ENCODE measurements around the gene BPIFA2. TPM values are rescaled to one million over a fixed set of nuclear protein-coding genes. Genes with fewer than 3 reads are reported as not detected.
A peak's percentile ranks its signal among the peaks of the same experiment; 100 is the strongest.

The BPIFA2 gene
- total and polyA plus RNA-seq, 9 of the 15 experiments (the other 6 are each of a cell fraction or from before 2014, with no cell fraction given): not detected

DNA sequence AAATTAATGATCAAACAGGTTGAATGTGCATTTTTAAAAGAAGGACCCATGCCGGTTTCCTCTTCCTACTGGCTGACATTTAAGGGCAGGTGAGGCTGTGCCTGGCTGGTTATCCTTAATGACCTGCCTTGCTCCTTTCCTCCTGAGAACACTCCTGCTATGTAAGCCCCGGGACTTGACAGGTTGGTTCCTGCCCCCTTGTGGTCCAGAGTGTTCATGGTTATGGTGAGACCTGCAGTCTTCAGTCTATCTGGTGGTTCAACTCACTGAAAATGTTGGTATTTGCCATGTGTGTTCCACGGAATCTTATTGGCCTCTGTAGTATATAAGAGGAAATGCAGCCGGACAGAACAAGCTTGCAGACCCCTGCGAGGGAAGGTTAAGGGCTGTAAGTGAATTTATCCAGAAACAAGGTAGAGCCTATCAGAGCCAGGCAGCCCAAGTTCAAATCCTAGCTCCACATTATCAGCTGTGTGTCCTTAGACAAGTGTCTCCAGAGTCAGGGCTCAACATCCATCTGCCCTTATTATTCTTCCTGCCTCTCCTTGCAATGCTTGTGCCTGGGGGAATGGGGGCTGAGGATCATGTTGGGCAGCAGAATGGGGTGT is 44.0 kb downstream of the BPIFA2 start (continued):
- TF ChIP-seq, protein P1, sequence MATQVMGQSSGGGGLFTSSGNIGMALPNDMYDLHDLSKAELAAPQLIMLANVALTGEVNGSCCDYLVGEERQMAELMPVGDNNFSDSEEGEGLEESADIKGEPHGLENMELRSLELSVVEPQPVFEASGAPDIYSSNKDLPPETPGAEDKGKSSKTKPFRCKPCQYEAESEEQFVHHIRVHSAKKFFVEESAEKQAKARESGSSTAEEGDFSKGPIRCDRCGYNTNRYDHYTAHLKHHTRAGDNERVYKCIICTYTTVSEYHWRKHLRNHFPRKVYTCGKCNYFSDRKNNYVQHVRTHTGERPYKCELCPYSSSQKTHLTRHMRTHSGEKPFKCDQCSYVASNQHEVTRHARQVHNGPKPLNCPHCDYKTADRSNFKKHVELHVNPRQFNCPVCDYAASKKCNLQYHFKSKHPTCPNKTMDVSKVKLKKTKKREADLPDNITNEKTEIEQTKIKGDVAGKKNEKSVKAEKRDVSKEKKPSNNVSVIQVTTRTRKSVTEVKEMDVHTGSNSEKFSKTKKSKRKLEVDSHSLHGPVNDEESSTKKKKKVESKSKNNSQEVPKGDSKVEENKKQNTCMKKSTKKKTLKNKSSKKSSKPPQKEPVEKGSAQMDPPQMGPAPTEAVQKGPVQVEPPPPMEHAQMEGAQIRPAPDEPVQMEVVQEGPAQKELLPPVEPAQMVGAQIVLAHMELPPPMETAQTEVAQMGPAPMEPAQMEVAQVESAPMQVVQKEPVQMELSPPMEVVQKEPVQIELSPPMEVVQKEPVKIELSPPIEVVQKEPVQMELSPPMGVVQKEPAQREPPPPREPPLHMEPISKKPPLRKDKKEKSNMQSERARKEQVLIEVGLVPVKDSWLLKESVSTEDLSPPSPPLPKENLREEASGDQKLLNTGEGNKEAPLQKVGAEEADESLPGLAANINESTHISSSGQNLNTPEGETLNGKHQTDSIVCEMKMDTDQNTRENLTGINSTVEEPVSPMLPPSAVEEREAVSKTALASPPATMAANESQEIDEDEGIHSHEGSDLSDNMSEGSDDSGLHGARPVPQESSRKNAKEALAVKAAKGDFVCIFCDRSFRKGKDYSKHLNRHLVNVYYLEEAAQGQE (IDR thresholded peaks at IDR 0.05; ENCODE audit: borderline replicate concordance): peak; percentile 59; the same call in 1 of the 2 replicates
- TF ChIP-seq, protein P1 (CRISPR knock-in tag; IDR thresholded peaks at IDR 0.05; ENCODE audit: low read depth): no peak
- TF ChIP-seq WHSC1 (IDR thresholded peaks at IDR 0.05; ENCODE audit: low read length) (no peak), ILF3 (IDR thresholded peaks at IDR 0.05; ENCODE audit: borderline replicate concordance) (no peak), RCOR1 (IDR thresholded peaks at IDR 0.05; ENCODE audit: borderline replicate concordance in 1 of 2, low read depth in 2 of 2, low read length in 2 of 2) (no peak), RAD21 (CRISPR knock-in tag; conservative IDR thresholded peaks at IDR 0.05 in 1 of 2, IDR thresholded peaks at IDR 0.05 in 1 of 2) (peak in 1 of 2 experiments; percentile 63; a peak in 2 of 4 replicates), SMC3 (conservative IDR thresholded peaks at IDR 0.05; ENCODE audit: insufficient read depth, low read depth, low read length) (peak; percentile 40; the same call in 1 of the 2 replicates), PTRF (tag; IDR thresholded peaks at IDR 0.05) (no peak), PTBP1 (IDR thresholded peaks at IDR 0.05; ENCODE audit: low read depth, low read length) (no peak), ZNF197 (CRISPR knock-in tag; IDR thresholded peaks at IDR 0.05; ENCODE audit: low read depth) (no peak), DIDO1 (tag; IDR thresholded peaks at IDR 0.05; ENCODE audit: low read depth) (no peak)
- TF ChIP-seq, protein P2, sequence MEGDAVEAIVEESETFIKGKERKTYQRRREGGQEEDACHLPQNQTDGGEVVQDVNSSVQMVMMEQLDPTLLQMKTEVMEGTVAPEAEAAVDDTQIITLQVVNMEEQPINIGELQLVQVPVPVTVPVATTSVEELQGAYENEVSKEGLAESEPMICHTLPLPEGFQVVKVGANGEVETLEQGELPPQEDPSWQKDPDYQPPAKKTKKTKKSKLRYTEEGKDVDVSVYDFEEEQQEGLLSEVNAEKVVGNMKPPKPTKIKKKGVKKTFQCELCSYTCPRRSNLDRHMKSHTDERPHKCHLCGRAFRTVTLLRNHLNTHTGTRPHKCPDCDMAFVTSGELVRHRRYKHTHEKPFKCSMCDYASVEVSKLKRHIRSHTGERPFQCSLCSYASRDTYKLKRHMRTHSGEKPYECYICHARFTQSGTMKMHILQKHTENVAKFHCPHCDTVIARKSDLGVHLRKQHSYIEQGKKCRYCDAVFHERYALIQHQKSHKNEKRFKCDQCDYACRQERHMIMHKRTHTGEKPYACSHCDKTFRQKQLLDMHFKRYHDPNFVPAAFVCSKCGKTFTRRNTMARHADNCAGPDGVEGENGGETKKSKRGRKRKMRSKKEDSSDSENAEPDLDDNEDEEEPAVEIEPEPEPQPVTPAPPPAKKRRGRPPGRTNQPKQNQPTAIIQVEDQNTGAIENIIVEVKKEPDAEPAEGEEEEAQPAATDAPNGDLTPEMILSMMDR (IDR thresholded peaks at IDR 0.05 in 2 of 3, conservative IDR thresholded peaks at IDR 0.05 in 1 of 3; ENCODE audit: insufficient read depth in 2 of 3, low read depth in 1 of 3, low read length in 3 of 3): peak; percentile 61 to 62 (median 61); a peak in 5 of 6 replicates
- TF ChIP-seq, protein P3, sequence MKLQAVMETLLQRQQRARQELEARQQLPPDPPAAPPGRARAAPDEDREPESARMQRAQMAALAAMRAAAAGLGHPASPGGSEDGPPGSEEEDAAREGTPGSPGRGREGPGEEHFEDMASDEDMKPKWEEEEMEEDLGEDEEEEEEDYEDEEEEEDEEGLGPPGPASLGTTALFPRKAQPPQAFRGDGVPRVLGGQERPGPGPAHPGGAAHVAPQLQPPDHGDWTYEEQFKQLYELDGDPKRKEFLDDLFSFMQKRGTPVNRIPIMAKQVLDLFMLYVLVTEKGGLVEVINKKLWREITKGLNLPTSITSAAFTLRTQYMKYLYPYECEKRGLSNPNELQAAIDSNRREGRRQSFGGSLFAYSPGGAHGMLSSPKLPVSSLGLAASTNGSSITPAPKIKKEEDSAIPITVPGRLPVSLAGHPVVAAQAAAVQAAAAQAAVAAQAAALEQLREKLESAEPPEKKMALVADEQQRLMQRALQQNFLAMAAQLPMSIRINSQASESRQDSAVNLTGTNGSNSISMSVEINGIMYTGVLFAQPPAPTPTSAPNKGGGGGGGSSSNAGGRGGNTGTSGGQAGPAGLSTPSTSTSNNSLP (IDR thresholded peaks at IDR 0.05; ENCODE audit: borderline replicate concordance, low read depth, low read length): no peak
